ENCODE measurements around the gene ABCA6. TPM values are rescaled to one million over a fixed set of nuclear protein-coding genes. Genes with fewer than 3 reads are reported as not detected.

The ABCA6 gene
- total RNA-seq, 1 experiment from 2014 or later, result not detected

GRCh38 chr17:69123626-69124025 is 18.1 kb downstream of the ABCA6 start:
- Histone ChIP-seq H3K36me3 (ENCODE audit: low read depth, low read length) (no peaks in the 10 kb centered on the region), H3K27ac (ENCODE audit: low read length) (no peak overlapping the region), H3K9me2 (replicated peaks; ENCODE audit: low read length) (no peaks in the 10 kb centered on the region), H3K9ac (ENCODE audit: low read length) (no peak overlapping the region), H3K9me3 (ENCODE audit: low read length) (no peaks in the 10 kb centered on the region), H2AFZ (ENCODE audit: low read length) (no peak overlapping the region), H3K4me2 (ENCODE audit: low read length) (no peak overlapping the region), H3K4me1 (ENCODE audit: insufficient read depth, low read length) (no peaks in the 10 kb centered on the region), H3K4me3 (ENCODE audit: low read length) (no peak overlapping the region), H3K27me3 (ENCODE audit: low read length) (peaks cover 32% of the 10 kb centered on the region), H3F3A (ENCODE audit: low read length, unreplicated experiment) (no peaks in the 10 kb centered on the region), H4K20me1 (ENCODE audit: low read length) (no peaks in the 10 kb centered on the region), H3K79me2 (ENCODE audit: low read length) (no peaks in the 10 kb centered on the region)
- ChIA-PET CTCF (no interaction called here), POLR2A (ENCODE audit: unreplicated experiment) (no interaction called here)
- ATAC-seq (no peak), DNase-seq (no peak)
- TF ChIP-seq CTCF (conservative IDR thresholded peaks at IDR 0.05; ENCODE audit: low read depth, low read length) (no peak), EZH2 (IDR thresholded peaks at IDR 0.05; ENCODE audit: low read length, unreplicated experiment) (no peak), EZH2phosphoT487 (IDR thresholded peaks at IDR 0.05; ENCODE audit: borderline replicate concordance, low read length) (no peak)
- intact Hi-C loops (cut with micrococcal nuclease), result no loop called here
- BruUV-seq (replicated peaks), result no TSS peak

GRCh38 chr17:69122065-69122464 is 19.6 kb downstream of the ABCA6 start:
- Histone ChIP-seq H3K9ac (ENCODE audit: low read length) (no peak overlapping the region), H3K79me2 (ENCODE audit: low read length) (no peaks in the 10 kb centered on the region), H3K9me3 (ENCODE audit: low read length) (no peaks in the 10 kb centered on the region), H3K4me2 (ENCODE audit: low read length) (no peak overlapping the region), H2AFZ (ENCODE audit: low read length) (no peak overlapping the region), H3K9me2 (replicated peaks; ENCODE audit: low read length) (no peaks in the 10 kb centered on the region), H3K27me3 (ENCODE audit: low read length) (peaks cover 26% of the 10 kb centered on the region), H3K36me3 (ENCODE audit: low read depth, low read length) (no peaks in the 10 kb centered on the region), H3K4me1 (ENCODE audit: insufficient read depth, low read length) (no peaks in the 10 kb centered on the region), H3K27ac (ENCODE audit: low read length) (no peak overlapping the region), H3K4me3 (ENCODE audit: low read length) (no peak overlapping the region), H4K20me1 (ENCODE audit: low read length) (no peaks in the 10 kb centered on the region), H3F3A (ENCODE audit: low read length, unreplicated experiment) (no peaks in the 10 kb centered on the region)
- no TSS peak for BruUV-seq (replicated peaks)
- intact Hi-C loops (cut with micrococcal nuclease), result no loop called here
- DNase-seq (no peak), ATAC-seq (no peak)
- CTCF ChIA-PET, result no interaction called here
- TF ChIP-seq EZH2 (IDR thresholded peaks at IDR 0.05; ENCODE audit: low read length, unreplicated experiment) (no peak), CTCF (conservative IDR thresholded peaks at IDR 0.05; ENCODE audit: low read depth, low read length) (no peak), EZH2phosphoT487 (IDR thresholded peaks at IDR 0.05; ENCODE audit: borderline replicate concordance, low read length) (no peak)
- POLR2A ChIA-PET (ENCODE audit: unreplicated experiment), result no interaction called here

DNA sequence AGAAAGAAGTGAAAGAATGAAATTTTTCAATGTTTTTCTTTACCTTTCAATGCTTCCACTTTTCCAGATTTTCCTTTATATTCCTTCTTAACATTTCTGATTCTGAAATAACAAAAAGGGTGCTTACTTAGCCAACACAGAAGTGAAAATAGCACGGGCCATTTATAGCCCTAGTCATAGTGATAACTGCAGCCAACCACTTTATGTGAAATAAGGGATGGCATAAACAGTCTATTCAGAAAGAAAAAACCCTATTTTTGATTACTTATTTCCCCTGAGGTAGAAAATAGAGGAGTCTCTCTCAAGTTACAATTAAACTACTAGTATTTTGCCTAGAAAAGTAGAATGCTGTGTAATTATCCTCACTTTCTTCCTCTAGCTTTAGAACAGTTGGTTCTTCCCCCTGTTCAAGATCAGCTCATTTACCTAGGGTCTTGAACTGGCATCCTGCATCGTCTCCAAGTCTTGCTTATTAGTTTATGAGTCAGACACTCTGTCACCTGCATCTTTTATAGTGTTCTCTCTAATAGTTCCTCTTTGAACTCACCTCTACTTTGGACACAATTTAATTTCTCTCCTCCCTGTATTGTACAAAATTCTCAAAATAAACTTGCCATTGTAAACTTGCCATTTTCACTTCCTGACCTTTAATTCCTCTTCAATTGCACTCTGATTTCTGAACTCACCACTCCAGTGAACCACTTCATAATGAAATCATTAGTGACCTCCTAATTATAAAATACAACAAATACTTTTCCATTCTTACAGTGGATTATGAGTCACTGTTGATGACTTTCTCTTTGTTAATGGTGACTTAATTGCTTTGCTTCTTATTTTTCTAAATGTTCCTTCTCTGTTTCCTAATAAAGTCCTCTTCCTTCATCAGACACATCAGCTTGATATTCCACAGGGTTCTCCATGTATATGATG is 23.6 kb downstream of the ABCA6 start:
- H3K27ac ChIP-seq (ENCODE audit: low read length), result no peak overlapping the region
- H3K9ac ChIP-seq (ENCODE audit: low read length), result no peak overlapping the region
- H3K4me3 ChIP-seq (ENCODE audit: low read length), result no peak overlapping the region
- H3K4me2 ChIP-seq (ENCODE audit: low read length), result no peak overlapping the region
- no peaks in the 10 kb centered on the region for H3K79me2 ChIP-seq (ENCODE audit: low read length)
- no peak overlapping the region for H2AFZ ChIP-seq (ENCODE audit: low read length)
- no peak for DNase-seq
- H3K4me1 ChIP-seq (ENCODE audit: insufficient read depth, low read length), result no peaks in the 10 kb centered on the region
- no peaks in the 10 kb centered on the region for H3K9me2 ChIP-seq (replicated peaks; ENCODE audit: low read length)
- no peaks in the 10 kb centered on the region for H3K36me3 ChIP-seq (ENCODE audit: low read depth, low read length)
- no peak for ATAC-seq
- peaks cover 13% of the 10 kb centered on the region for H3K27me3 ChIP-seq (ENCODE audit: low read length)
- no TSS peak for BruUV-seq (replicated peaks)
- ChIA-PET CTCF (no interaction called here), POLR2A (ENCODE audit: unreplicated experiment) (no interaction called here)
- no peaks in the 10 kb centered on the region for H3K9me3 ChIP-seq (ENCODE audit: low read length)
- TF ChIP-seq EZH2 (IDR thresholded peaks at IDR 0.05; ENCODE audit: low read length, unreplicated experiment), result no peak
- no peak for TF ChIP-seq EZH2phosphoT487 (IDR thresholded peaks at IDR 0.05; ENCODE audit: borderline replicate concordance, low read length)
- TF ChIP-seq CTCF (conservative IDR thresholded peaks at IDR 0.05; ENCODE audit: low read depth, low read length), result no peak
- no peaks in the 10 kb centered on the region for H3F3A ChIP-seq (ENCODE audit: low read length, unreplicated experiment)
- intact Hi-C loops (cut with micrococcal nuclease), result no loop called here
- H4K20me1 ChIP-seq (ENCODE audit: low read length), result no peaks in the 10 kb centered on the region

Measured in PC-3 (cell line).